HUDEP-2 (cell line): Measurements from ENCODE around the gene ZNF473.
A peak's percentile ranks its signal among the peaks of the same experiment; 100 is the strongest.

Source experiments
- DNase-seq, 76 experiments: peaks; one replicate each; lab custom pipeline; 2025; ENCODE audit not compliant: unreplicated experiment in 76 of 76; lab: John Stamatoyannopoulos, UW

Gene ZNF473

DNA sequence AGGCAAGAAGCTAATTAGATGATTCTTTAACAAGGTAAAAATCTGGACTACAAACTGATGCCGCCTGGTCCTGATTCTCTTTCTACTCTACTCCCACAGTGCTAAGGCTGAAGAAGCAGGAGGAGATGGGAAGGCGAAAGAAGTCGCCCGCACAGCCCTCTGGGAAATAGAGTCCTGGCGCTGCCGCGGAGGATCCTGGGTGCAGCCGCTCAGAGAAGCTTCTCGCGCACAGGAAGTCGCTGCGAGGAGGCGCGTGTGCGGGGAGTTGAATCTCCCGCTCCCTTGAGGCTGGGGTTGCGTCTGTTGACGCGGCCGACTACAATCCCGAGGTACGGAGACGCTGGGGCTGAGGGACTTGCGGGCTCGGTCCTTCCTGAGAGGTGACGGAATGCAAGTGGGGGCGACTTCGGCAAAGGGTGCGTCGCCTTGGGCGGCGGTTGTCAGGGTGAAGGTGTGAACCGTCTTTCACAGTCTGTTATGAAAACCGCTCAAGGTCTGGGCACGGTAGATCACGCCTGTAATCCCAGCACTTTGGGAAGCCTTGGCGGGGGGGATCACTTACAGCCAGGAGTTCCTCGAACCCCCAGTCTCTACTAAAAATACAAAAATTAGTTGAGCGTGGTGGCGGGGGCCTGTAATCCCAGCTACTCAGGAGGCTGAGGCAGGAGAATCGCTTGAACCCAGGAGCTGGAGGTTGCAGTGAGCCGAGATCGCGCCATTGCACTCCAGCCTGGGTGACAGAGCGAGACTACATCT, at the start of gene ZNF473:
Gene ZNF473, plus strand, starts transcription at position 212 of the 756 bp plus-strand sequence. CDS start 5,078 bp downstream, outside the sequence.
- DNase-seq, result peak; percentile 63 to 99 (median 96)

DNA sequence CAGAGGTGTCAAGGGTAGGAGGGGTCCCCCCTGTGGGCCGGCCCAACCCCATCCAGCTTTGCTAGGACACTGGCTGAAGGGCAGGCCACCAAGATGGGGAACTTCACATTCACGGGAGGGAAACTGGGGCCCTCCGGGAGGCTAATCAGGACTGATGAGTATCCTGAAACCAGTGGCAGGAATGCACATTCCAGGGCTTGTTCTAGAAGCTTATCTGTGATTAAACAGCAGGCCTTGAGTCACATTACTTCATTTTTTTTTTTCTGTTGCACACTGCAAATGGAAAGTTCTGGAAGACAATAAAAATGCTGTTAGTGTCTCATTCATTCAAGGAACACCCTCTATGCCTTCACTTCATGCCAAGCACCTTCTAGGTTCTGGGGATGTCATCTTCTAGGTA, 49.3 kb upstream of the ZNF473 start:
- DNase-seq, result no peak

DNA sequence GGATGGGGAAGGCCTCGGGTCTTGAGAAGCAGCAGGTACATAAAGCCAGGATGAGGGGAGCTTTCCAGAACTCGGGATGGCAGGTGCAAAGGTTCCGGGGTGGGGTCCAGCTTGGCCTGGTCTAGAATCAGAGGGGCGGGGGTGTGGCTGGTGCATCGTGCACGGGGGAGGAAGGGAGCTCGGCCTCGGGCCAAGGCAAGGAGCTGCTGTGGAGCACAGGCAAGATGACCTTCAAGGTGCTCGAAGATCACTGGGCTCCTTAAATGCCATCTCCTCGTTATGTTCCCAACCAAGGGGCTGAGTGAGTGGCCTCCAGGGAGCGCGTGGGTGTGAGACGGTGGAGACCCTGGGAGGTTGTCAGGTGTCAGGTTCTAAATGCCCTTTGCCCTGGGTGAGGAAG, 48.7 kb upstream of the ZNF473 start:
- no peak for DNase-seq

DNA sequence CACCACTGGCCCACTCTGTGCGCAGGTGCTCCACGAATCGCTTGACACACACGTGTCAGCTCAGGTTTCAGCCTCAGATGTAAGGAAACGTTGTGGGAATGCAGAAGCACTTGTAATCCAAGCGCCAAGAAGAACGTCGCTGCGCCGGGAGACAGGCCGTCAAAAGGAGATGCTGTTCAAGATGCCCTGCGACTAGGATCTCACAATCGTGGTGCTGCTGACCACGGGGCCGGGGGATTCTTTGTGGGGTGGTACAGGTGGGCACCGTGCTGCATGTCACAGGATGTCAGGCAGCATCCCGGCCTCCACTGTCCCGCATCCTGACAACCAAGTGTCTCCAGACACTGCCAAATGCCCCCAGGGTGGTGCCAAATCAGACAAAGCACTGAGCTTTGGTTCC, 47.9 kb upstream of the ZNF473 start:
- no peak for DNase-seq

DNA sequence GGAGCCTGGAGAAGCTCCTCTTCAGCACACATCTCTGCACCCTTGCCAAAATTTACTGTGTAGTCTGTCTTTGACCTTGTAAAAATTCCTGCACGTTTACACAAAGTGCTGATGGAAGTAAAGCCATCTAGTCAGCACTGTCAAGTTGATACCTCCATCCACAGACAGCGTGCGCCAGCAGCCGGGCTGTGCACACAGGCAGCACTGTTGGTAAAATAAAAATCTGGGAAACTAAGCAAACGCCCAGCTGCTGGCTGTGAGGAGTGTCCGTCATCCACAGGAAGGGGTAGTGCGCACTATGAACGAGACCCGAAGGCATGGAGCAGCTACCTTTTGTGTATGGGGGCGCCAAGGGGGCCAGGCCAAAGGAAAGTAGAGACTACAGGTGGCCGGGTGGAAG, 47.5 kb upstream of the ZNF473 start:
- no peak for DNase-seq

DNA sequence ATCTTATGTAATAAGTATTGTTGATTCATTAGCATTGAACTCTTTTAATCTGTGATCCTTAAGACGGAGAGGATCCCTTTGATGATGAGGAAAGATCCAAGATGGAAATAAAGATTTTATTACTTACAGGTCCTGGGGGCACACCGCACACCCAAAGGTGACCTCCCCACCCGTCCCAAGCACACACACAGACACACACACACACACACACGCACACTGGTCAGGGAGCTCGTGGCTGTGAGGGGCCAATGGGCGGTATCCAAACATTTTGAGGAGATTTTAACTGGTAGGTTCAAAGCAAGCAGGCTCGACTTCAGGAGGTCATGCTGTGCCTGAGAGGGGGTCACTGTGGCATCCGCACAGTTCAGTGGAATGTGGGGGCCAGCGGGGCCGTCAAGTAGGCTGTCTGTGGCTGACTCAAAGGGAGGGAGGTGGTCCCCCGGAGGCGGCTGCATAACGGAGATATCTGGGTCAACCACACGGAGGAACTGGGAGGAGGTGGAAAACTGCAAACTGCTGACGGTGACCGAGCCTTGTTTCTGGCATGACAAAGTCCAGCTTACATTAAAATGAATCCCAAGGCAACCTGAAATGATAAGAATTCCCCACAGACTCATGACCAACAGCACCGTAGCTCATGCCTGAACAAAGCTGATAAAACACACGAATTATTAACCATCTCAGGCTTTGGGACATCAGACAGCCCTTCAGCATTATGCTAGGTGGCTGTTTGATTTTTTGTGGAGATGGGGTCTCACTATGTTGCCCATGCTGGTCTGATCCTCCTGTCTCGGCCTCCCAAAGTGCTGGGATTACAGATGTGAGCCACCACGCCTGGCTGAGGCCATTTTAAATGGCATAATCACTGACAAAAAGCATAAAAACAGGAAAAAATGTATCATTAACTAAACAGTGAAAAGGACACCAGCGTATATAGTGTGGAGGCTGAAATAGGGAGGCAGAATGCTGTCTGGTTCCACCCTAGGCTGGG, 43.9 kb upstream of the ZNF473 start:
- peak in 7 of 76 experiments; percentile 10 to 19 (median 16) for DNase-seq

DNA sequence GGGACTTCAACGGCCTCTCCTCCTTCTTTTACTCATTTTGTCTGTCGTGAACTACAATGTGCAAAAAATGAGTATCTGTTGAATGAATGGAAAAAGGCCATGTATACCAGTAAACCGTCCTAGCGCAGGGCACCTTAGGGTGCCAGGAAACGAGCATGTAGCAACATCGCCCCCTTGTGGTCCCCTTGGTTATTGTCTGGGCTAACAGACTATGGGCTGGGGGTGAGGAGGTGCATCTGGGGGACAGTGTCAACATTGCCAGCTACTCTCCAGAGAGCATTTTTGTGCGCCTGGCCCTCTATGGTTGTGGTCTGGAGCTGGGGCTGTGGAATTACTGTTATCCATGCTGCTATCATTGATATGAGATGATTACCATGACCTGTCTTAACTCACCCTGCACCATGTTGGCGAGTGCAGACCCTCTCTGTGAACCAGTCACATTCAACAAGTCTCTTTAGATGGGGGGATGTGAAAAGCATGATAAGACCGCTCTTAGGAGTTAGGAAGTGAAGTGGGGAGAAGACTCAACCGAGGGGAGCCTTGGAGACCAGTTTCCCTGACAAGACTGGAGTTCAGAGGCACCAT, 42.1 kb upstream of the ZNF473 start:
- DNase-seq, result peak in 65 of 76 experiments; percentile 7 to 86 (median 60)

DNA sequence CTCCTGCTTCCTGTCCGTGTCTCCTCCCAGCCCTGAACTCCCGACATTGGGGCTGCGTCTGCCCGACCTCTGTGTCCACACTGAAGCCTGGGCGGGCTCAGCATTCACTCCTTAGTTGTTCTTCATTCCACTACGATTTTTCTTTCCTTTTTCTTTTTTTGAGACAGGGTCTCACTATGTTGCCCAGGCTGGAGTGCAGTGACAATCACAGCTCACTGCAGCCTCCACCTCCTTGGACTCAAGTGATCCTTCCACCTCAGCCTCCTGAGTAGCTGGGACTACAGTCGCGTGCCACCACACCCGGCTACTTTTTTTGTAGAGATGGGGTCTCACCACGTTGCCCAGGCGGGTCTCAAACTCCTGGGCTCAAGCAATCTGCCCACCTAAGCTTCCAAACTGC, 41.3 kb upstream of the ZNF473 start:
- DNase-seq, result no peak

DNA sequence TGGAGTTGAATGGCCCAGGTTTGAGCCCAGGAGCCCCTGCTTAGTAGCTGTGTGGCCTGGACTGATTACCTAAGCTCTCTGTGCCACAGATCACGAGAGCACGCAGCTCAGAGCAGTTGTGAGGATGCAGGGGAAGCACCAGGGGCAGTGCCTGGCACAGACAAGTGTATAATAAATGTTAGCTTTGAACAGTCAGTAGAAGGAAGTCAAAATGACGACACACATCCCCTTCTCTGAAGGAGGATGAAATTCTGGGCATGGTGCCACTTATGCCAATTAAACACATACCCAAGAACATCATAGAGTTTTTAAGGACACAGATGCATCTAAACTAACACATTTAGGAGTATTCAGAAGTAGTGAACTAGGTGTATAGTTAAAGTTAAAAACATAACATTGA, 39.9 kb upstream of the ZNF473 start:
- no peak for DNase-seq

DNA sequence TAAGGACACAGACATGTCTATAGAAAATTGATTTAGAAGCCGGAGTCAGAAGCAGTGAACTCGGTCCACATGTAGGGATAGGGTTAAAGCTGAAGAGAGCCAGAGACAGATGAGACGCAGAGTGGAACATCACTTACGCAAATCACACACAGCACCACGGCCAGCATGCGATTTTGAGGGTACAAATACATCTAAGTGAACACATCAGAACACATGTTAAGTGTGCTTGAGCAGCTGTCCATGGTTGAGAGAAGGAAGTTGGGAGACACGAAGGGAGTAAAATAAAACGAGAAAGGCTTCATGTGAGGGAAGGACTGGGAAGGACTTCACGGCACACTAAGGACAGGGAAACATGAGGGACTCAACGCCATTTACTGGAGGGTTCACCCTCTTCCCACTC, 39.5 kb upstream of the ZNF473 start:
- no peak for DNase-seq

DNA sequence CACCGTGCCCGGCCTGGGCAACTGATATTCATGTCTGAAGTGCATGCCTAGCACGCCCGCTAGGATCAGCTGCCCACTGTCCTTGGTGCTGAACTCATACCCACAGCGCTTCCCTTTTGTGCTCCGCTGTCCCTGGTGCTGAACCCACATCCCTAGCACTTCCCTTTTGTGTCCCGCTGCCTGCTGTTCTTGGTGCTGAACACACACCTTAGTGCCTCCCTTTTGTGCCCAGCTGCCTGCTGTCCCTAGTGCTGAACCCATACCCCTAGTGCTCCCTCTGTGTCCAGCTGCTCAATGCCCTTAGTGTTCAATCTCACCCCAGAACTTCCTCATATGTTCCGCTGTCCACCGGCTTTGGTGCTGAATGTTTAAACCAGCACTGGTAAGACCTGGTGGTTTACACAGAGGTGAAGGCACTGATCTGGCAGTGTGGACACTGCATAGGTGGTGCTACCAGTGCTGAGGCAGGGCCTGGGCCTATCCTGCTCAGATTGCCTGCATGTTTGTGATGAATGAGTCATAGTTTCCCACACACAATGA, 38.6 kb upstream of the ZNF473 start:
- DNase-seq, result peak in 75 of 76 experiments; percentile 37 to 91 (median 77)

DNA sequence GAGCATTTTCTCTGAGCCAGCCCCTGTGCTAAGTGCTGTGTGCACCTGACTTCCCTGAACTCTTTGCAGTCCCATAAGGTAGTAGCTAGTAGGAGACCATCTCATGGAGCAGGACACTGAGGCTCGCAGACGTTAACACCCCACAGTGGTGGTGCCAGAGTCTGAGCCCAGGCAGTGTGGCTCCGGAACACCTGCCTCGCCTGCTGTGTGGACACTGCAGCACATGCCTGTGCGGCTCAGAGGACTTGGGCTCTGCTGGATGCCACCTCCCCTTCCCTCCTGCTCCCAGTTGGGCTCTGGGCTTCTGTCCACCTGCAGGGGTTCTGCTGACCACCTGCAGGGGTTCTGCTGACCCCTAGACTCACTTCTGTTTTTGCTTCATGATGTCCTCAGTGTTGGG, 37.8 kb upstream of the ZNF473 start:
- DNase-seq, result no peak

DNA sequence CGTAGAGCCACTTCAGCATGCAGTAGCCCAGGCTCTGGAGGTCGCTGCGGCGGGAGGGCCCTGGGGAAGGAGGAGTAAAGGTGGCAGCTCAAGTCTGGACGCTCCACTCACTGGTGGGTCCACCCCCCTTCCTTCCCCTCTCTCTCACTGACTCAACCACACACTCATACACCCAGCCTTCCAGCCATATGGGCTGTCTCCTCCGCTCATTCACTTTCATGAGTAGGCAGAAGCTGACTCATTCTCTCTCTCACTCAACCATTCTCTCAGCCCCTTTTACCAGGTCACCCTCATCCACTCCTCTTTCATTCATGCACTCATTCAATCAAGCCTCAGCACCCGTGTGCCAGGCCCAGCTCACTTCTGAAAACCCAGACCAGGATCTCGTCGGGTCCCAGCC, 37.4 kb upstream of the ZNF473 start:
- DNase-seq, result no peak

DNA sequence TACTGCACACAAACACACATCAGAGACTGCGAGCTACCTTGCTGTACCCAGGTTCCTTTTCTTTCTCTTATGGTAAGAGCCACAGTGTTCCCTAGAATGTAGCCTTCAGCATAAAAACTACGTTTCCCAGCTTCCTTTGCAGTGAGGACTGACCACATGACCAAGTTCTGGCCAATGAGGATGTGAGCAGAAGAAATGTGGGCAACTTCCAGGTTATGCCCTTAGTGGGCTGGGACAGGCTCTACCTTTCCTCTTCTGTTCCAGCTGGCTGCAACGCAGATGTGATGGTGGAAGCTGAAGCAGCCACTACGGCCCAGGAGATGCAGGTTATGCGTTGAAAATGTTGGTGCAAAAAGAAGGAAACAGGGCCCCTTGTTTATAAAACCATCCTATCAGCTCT, 28.1 kb upstream of the ZNF473 start:
- DNase-seq, result peak in 22 of 76 experiments; percentile 5 to 63 (median 27)

DNA sequence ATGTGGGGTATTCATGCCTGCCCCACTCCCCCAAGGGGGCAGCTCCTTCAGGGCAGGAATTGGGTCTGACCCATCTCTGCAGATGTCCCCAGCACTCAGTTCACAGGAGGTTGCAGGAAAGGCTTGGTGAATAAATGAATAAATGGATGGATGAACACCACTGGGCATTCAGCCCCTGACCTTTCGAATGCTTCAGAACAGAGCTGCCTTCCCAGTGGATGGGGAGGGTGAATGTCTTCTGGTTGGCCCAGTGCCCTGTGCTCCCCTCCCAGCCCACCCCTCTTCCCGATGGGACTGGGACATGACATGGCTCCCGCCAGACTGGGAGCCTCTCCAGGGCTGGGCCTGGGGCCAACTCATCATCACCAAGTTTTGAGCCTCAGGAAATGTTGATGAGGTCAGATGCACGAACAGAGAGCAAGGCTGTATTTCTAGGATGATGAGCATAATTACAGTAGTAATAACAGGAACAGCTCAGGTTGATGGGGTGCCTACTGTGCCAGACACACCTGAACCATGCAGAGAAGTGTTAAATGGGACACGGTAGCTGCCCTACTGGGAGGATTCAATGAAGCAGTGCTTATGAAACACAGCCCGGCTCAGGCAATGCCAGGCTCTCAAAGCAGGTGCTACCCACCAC, 26.3 kb upstream of the ZNF473 start:
- DNase-seq, result no peak

DNA sequence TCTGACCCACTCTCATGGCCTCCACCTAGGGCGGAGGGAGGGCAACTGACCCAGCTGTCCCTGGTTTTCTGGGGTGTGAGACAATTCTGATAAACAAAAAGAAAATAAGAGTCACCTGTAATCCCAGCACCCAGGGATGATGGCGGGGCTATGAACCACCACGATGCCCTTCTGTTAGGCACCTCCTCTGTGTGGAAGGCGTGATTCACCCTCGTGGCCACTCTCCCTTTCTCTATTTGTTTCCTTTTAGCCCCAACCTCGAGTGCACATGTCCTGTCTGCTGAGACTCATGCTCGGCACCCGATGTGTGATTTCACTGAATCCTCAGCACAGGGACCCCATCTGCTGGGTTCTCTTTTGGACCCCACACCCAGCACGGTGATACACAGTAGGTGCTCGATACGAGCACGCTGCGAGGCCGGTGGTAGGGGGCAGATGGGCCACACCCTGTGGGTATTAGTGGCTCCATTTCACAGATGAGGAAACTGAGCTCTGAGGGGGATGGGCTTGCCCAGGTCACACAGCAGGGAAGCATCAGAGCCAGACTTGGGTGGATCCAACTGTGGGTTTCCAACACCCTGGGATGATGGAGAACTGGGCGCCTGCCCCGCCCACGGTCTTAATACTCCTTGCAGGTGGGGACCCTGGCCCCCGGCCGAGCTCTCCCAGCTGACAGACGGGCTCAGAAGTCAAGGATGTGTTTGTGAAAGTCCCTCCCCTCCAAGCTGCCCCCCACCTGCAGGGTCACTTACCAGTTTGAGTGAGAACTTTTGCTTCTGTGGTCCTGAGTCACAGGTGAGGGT, 25.6 kb upstream of the ZNF473 start:
- no peak for DNase-seq

DNA sequence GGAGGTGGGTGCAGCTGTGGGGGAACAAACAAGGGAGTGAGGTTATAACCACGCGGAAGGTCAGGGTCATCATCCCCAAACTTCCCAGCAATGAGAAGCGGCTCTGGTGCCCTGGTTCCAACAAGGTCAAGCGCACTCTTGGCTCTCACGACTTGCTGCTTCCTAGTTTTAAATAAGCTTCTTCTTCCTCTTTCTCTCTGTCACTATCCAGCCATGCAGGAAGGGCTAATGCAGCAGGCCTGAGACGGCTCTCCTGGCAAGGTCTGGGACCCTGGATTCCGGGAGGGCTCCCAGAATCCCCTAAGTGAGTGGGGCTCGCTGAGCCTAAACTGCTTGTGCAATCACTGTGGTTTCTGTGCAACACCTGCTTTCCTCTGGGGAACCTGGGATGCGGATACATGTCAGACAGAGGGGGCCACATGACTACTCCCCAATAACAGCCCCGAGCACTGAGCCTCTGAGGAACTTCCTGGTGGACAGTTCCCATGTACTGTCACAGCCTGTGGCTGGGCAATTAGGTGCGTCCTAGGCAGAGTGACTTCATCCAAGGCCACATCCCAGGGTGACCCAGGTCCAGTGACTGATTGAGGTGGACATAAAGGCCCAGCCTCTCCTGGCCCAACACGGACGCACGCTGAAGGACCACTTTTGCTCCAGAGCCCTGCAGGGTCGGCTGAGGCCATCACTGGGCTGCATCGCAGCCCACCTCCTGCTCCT, 24.8 kb upstream of the ZNF473 start:
- DNase-seq, result no peak

DNA sequence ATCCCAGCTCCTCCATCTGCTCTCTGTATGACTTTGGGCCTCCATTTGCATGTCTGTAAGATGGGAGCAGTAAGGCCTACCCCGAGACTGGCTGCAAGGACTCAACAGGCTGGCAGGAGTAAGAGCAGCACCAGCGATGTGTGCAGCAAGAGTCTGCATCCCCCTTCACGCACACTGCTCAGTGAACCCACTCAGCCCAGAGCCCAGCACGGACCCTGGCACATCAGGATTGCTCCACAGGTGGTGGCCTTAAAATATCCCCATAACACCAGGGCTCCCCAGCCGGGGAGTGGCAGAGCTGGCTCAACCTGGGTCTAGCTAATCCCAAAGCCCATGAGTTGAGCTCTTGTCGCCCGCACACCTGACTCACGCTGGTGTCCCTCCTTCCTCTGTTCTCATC, 24.0 kb upstream of the ZNF473 start:
- no peak for DNase-seq

DNA sequence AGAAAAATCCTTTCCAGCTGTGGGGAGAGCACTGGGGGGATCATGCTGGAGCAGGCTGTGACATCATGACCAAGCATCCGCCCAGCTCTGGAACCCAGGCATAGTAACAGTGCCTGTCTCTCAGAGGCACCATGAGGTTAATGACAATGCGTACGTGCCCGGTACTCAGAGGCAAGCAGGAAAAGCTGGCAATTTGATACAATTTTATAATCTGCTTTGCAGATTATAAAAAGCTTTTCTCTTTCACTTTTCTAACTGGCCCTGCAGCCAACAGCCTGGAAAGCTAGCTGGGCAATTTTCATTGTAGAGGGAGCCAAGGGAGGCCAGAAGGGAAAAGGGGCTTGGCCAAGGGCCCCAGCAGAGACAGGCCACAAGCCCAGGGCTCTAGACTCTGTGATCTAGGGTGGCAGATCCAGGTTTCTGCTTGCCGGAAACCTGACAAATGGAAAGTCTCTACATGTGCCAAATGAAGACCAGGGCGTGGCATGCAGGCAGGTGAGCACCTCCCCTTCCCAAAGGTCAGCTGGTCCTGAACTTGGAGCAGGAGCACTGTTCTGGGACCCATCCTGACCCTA, 23.3 kb upstream of the ZNF473 start:
- DNase-seq, result no peak
